ENCODE measurements around the gene COLGALT1. TPM values are rescaled to one million over a fixed set of nuclear protein-coding genes. Genes with fewer than 3 reads are reported as not detected.

COLGALT1 gene
- polyA plus RNA-seq, 1 of the 3 experiments (the other 2 are of a cell fraction): 83.8 TPM

GRCh38 chr19:17560205-17560595 lies 4.8 kb downstream of the COLGALT1 start:
- peaks cover 5 to 23% of the 10 kb centered on the region in 2 experiments for H3K36me3 ChIP-seq (replicated peaks in 1 of 2; ENCODE audit: control insufficient read depth in 1 of 2, insufficient read depth in 2 of 2, low read length in 1 of 2)
- no peaks in the 10 kb centered on the region for H3K9me3 ChIP-seq
- H3K27ac ChIP-seq (ENCODE audit: low read depth in 2 of 2, low read length in 1 of 2): no peak overlapping the region
- 77% methylated on average over 11 of the region's 14 CpGs for WGBS (ENCODE audit: low lambda C conversion rate)
- no peak overlapping the region for H3K4me2 ChIP-seq
- no peak overlapping the region for H3K4me3 ChIP-seq (ENCODE audit: low read depth in 2 of 2, low read length in 1 of 2)
- no peaks in the 10 kb centered on the region for H3K9me2 ChIP-seq
- no peaks in the 10 kb centered on the region for H3K27me3 ChIP-seq (ENCODE audit: insufficient read depth)
- TF ChIP-seq YY1 (IDR thresholded peaks at IDR 0.05; ENCODE audit: low read depth) (no peak), REST (IDR thresholded peaks at IDR 0.05; ENCODE audit: low read depth, low read length) (no peak), SIN3A (IDR thresholded peaks at IDR 0.05; ENCODE audit: borderline replicate concordance, low read depth, low read length) (no peak), SMC3 (IDR thresholded peaks at IDR 0.05; ENCODE audit: low read depth, low read length) (no peak), GABPA (IDR thresholded peaks at IDR 0.05; ENCODE audit: low read depth) (no peak), TCF12 (IDR thresholded peaks at IDR 0.05) (no peak), GATA2 (CRISPR knock-in tag; IDR thresholded peaks at IDR 0.05) (no peak), RFX5 (IDR thresholded peaks at IDR 0.05; ENCODE audit: low read length) (no peak), NRF1 (IDR thresholded peaks at IDR 0.05; ENCODE audit: low read depth, low read length) (no peak), ELF1 (IDR thresholded peaks at IDR 0.05) (no peak), MEF2A (IDR thresholded peaks at IDR 0.05; ENCODE audit: borderline replicate concordance, low read depth) (no peak), NFIC (IDR thresholded peaks at IDR 0.05; ENCODE audit: borderline replicate concordance) (no peak), EP300 (IDR thresholded peaks at IDR 0.05; ENCODE audit: borderline replicate concordance in 1 of 2, low read depth in 1 of 2, low read length in 1 of 2) (no peak)
- TF ChIP-seq, protein P1, sequence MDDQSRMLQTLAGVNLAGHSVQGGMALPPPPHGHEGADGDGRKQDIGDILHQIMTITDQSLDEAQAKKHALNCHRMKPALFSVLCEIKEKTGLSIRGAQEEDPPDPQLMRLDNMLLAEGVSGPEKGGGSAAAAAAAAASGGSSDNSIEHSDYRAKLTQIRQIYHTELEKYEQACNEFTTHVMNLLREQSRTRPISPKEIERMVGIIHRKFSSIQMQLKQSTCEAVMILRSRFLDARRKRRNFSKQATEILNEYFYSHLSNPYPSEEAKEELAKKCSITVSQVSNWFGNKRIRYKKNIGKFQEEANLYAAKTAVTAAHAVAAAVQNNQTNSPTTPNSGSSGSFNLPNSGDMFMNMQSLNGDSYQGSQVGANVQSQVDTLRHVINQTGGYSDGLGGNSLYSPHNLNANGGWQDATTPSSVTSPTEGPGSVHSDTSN (IDR thresholded peaks at IDR 0.05): no peak
- TF ChIP-seq, protein P2, sequence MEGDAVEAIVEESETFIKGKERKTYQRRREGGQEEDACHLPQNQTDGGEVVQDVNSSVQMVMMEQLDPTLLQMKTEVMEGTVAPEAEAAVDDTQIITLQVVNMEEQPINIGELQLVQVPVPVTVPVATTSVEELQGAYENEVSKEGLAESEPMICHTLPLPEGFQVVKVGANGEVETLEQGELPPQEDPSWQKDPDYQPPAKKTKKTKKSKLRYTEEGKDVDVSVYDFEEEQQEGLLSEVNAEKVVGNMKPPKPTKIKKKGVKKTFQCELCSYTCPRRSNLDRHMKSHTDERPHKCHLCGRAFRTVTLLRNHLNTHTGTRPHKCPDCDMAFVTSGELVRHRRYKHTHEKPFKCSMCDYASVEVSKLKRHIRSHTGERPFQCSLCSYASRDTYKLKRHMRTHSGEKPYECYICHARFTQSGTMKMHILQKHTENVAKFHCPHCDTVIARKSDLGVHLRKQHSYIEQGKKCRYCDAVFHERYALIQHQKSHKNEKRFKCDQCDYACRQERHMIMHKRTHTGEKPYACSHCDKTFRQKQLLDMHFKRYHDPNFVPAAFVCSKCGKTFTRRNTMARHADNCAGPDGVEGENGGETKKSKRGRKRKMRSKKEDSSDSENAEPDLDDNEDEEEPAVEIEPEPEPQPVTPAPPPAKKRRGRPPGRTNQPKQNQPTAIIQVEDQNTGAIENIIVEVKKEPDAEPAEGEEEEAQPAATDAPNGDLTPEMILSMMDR (IDR thresholded peaks at IDR 0.05): no peak
- TF ChIP-seq, protein P3, sequence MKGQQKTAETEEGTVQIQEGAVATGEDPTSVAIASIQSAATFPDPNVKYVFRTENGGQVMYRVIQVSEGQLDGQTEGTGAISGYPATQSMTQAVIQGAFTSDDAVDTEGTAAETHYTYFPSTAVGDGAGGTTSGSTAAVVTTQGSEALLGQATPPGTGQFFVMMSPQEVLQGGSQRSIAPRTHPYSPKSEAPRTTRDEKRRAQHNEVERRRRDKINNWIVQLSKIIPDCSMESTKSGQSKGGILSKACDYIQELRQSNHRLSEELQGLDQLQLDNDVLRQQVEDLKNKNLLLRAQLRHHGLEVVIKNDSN (IDR thresholded peaks at IDR 0.05; ENCODE audit: borderline replicate concordance, low read depth): no peak
- TF ChIP-seq, protein P4, sequence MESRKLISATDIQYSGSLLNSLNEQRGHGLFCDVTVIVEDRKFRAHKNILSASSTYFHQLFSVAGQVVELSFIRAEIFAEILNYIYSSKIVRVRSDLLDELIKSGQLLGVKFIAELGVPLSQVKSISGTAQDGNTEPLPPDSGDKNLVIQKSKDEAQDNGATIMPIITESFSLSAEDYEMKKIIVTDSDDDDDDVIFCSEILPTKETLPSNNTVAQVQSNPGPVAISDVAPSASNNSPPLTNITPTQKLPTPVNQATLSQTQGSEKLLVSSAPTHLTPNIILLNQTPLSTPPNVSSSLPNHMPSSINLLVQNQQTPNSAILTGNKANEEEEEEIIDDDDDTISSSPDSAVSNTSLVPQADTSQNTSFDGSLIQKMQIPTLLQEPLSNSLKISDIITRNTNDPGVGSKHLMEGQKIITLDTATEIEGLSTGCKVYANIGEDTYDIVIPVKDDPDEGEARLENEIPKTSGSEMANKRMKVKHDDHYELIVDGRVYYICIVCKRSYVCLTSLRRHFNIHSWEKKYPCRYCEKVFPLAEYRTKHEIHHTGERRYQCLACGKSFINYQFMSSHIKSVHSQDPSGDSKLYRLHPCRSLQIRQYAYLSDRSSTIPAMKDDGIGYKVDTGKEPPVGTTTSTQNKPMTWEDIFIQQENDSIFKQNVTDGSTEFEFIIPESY (IDR thresholded peaks at IDR 0.05; ENCODE audit: borderline replicate concordance, low read depth): no peak
- H3K9ac ChIP-seq: no peak overlapping the region
- H3K4me1 ChIP-seq (ENCODE audit: control insufficient read depth in 1 of 2, insufficient read depth in 2 of 2, low read depth in 1 of 2, low read length in 1 of 2): peaks cover 0 to 3% of the 10 kb centered on the region in 2 experiments; a peak in 1 of 4 replicates
- no peak for DNase-seq
- CTCF ChIA-PET: interaction anchor here (0.7 to 2.1 kb wide), 4 partner anchors 14 to 299 kb away, joined by 3 to 13 read pairs (median 5); partner anchors contain the start of gene RPL18A
- H3F3A ChIP-seq (replicated peaks; ENCODE audit: insufficient read depth): no peaks in the 10 kb centered on the region
- POLR2A ChIA-PET: no interaction called here
- H2AFZ ChIP-seq (ENCODE audit: low read depth): no peak overlapping the region
- H4K20me1 ChIP-seq (ENCODE audit: insufficient read depth): no peaks in the 10 kb centered on the region
- H3K79me2 ChIP-seq (ENCODE audit: insufficient read depth): peaks cover 31% of the 10 kb centered on the region

Data from SK-N-SH (cell line).